Measurements from ENCODE around the gene PARK7. TPM values are rescaled to one million over a fixed set of nuclear protein-coding genes. Genes with fewer than 3 reads are reported as not detected.

PARK7 gene
- total RNA-seq, 2 donors from 2014 or later = 192 to 209 TPM

DNA sequence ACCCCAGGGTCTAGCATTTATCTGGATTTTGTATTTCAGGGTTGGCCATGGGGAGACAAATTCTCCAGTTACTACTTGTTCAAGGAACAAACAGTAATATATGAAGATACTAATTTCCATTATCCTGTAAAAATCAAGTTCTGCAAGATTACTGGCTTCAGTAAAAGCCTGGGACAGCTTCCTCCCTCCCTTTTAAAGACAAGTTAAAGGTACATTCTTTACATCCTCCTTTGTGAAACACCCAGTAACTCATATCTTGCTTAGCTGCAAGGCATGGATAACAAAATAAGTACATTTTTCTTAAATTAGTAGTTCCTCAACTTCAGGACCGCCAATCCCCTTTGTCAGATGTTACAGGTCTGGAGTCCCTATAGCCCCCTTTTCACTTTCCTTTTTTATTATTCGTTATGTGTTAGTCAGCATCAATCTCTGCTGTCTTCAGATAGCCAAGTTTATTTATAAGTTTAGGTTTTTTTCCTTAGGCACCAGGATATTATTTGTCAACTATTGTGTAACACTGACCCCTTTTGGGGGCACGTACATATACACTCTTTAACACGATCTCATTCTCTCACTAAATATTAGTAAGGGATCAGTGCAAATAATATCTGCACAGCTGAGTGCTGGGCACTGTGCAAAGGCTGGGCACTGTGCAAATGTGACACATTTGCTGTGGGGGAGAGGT is 54.8 kb downstream of the PARK7 start:
- intact Hi-C loops (cut with DNase I) = loop anchor here in 1 of 2 donors (10.0 kb wide), 1 partner anchor 328 kb away; no protein-coding TSS in a partner anchor
- DNase-seq (ENCODE audit: low spot score) = no peak

DNA sequence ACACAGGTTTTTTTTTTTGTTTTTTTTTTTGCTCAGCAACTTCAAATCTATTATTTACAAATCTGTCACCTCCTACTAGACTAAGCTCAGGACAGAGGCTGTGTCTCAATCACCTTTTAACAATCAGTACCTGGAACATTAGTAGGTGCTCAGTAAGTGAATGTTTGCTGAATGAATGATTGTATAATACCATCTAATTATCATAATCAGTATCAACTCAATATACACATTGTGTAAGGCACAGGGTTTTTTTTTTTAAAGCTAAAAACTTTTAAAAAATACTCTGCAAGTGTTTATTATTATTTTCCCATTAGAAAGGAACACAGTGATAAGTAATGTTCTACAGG is 55.4 kb downstream of the PARK7 start:
- intact Hi-C loops (cut with DNase I) = loop anchor here in 1 of 2 donors (10.0 kb wide), 1 partner anchor 328 kb away; no protein-coding TSS in a partner anchor

DNA sequence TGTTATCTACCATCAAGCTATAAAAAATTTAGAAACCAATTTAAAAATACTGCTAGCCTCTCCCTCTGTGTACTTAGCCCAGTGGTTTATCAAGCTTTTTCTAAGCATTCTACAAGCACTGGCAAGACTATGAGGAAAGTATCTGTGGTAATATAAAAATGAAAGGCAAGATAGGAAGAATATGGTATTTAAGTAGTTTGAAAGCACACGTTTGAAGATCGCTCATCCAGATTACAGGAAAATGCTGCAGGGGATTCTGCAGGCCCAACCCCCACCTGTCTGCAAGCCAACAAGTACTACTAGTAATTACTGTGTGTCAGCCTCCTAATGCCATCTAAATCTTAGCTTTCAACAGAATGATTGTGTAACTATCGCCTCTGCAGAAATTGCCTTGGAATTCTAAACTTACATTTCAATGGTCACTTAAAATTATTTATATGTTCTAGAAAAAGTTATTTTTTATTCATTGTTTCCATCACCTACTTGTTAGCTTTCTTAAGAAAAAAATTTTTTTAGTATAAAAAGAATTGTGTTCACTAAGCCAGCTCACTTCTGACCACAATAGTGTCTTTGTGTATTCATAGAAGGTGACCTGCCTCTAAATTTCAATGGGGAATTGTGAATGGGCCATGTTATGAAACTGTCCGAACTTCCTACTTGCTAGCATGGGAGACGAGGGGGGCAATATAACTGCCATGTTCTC is 56.1 kb downstream of the PARK7 start:
- intact Hi-C loops (cut with DNase I) = loop anchor here in 1 of 2 donors (10.0 kb wide), 1 partner anchor 327 kb away; no protein-coding TSS in a partner anchor
- no peak for DNase-seq (ENCODE audit: low spot score)

More for the DNA sequence above, 55.4 kb downstream of the PARK7 start:
- no peak for DNase-seq (ENCODE audit: low spot score)

DNA sequence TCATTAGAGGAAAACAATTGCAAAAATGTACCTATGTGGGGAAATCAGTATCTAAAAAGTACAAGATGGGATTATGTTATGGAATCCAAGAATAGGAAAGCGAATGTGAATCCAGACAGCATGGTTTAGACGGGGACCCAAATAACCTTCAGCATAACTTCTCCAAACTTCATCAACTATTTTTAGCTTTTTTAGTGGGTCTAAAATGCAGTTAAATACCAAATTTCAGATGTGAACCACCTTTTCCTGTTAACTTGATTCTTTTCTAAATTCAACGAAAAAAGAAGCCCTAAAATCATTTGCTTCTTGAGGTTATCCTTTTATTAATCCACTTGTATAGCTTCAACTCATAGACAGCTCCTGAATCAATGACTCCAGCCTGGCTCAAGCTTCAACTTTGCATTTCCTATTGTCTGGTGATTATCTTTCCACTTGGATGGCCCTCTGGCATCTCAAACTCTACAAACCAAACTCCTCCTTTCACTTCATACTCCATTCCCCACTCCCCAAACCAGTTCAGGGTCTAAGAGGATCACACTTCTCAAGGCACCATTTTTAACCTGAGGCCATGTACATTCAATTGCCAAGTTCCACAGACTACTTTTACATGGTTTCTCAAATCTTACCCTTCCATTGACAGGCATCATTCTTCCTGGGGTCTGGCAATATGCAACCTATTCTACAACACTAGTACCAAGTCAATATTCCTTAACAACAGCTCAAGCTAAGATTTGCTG is 57.1 kb downstream of the PARK7 start:
- intact Hi-C loops (cut with DNase I) = loop anchor here in 1 of 2 donors (10.0 kb wide), 1 partner anchor 326 kb away; no protein-coding TSS in a partner anchor
- no peak for DNase-seq (ENCODE audit: low spot score)

DNA sequence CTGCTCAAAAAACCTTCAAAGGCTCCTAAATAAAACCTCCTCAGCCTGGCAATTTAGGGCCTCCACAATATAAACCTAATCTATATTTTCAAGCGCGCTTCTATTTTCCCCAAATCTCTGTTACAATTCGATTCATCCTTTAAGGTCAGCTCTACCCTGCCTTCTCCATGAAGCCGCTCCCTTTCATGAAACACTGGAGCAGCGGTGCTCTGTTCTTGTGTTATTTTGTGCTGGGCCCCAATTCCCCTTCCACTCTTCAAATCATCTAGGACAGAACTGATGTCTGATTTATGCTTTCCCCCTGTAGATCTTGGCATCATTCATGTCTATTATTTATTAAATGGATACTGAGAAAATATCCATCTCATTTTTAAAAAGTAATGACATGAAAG is 57.7 kb downstream of the PARK7 start:
- intact Hi-C loops (cut with DNase I) = loop anchor here in 1 of 2 donors (10.0 kb wide), 1 partner anchor 326 kb away; no protein-coding TSS in a partner anchor
- DNase-seq (ENCODE audit: low spot score) = no peak

DNA sequence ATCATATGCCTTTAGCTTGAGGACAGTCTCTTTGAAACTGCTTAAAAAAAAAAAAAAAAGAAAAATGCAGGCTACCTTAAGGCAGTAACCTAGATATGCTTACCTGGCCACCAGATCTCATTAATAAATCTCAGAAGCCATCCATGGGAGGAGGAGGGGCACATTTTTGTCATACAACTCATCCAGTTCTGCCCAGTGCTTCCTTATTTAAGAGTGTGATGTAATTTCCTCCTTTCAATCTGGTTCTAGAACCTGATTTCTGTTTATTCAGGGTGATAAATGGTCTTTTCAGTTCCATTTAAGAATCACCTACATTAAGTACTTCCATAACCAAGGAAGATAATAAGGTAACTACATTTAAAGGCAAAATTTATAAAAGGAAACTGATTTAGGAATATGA is 58.5 kb downstream of the PARK7 start:
- DNase-seq (ENCODE audit: low spot score) = no peak
- intact Hi-C loops (cut with DNase I) = no loop called here

DNA sequence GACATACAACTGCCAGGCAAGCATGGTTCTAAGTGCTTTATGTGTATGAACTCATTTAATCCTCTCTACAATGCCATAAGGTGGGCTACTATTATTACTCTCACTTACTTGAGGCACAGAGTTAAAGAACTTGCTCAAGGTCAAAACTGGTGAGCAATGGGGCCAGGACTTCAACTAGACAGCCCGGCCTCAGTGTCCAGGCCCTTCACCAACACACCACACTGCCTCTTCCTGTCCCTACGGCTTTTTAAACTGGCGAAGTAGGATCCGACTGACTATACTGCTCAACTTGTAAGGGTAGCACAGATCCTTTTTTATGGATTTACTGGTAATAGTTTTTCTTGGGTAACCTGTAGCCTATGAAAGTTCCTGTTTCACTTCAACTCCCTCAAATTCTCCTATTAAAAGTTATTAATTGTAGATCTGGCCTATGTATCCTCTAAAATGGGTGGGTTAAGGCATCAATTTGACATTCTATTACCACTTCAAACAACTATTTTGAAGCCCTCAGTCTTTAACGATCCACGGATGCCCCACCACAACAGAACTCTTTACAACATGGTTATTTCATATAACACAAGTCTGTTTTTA is 60.3 kb downstream of the PARK7 start:
- intact Hi-C loops (cut with DNase I) = no loop called here
- no peak for DNase-seq (ENCODE audit: low spot score)

DNA sequence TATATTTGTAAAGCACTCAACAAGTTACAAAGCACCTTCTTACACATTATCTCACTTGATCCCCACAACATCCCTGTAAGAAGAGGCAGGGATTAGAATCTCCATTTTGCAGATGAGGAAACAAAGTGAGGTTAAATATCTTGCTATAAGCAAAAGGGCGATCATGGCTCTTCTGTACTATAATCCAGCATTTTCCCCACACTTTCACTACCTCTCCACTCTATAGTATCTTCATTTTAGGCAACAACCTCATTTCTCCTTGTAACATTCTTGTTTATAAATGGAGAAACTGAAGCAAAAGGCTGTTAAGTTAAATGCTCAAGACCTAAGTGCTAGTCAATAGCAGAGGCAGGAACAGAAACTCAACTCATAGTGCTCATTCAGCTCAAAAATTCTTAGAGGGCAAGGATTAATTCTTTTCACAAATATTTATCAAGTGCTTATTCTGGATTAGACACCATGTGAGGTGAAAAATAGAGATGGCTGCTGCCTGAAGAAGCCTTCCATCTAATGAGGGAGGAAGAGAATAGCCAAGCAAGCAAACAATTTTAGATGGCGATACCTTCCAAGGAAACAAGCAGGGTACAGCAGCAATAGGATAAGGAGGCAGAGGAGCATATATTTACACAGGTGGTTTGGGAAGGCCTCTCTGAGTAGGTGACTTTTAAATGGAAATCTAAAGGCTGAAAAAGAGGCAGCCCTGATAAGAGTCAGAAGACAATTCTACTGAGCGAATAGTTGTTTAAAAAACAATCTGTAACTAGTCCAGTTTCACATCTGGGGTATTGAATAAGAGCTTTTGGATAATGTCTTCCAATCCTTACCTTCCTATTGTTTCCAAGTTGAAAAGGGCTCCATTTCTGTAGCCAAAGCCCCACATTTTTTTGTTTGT is 61.1 kb downstream of the PARK7 start:
- no peak for DNase-seq (ENCODE audit: low spot score)
- intact Hi-C loops (cut with DNase I) = no loop called here

DNA sequence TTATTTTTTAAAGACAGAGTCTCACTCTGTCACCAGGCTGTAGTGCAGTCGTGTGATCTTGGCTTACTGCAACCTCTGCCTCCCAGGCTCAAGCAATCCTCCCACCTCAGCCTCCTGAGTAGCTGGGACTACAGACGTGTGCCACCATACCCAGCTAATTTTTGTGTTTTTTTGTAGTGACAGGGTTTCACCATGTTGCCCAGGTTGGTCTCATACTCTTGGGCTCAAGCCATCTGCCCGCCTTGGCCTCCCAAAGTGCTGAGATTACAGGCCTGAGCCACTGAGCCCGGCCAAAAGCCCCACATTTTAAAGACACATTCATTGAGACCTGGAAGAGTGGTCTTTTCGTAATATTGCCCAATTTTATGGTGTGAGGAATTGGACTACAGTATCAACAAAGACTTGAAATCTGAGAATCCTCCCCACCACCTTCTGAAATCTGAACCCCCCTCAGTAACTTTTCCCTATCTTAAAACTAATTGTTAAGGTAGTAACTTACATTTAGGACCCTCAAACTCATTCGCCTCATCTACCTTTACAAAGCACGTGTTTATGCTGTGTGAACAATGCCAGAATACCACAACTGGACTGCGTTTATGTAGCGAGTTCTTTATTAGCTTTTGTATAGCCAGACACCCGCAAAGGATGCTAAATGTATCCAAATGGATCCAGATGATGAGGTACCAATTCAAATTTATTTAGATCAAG is 61.9 kb downstream of the PARK7 start:
- intact Hi-C loops (cut with DNase I) = no loop called here
- DNase-seq (ENCODE audit: low spot score) = no peak

DNA sequence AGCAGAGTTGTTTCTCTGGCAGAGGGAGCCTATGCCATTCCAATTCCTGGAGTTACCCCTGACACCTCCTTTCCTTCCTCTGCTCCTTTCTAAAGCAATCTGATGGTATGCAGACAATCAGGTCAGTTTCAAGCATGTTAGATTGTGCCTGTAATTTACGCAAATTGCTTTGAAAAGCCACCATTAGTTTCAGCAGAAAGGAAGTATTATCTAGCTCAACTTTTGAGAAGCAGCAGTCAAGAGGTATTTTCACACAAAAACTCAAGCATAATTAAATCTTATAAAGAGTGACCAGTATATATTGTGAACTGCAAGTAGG is 62.4 kb downstream of the PARK7 start:
- DNase-seq (ENCODE audit: low spot score) = no peak
- intact Hi-C loops (cut with DNase I) = no loop called here

DNA sequence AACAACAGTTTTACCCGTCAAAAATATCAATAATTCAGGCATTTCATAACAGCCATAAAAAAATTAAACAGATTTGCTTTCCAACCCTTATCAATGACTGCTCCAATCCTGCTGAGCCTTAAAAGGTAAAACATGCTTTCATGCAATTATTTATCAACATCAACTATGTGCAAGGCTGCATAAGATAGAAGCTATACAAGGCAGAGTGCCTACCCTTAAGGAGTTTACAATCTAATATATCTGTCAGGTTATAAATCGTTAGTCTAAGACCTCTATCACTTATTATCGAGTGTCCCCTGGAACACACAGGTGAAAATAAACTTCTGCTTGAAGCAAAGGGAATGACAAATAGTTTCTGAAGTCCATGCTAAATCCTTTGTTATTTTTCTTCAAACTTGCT is 62.8 kb downstream of the PARK7 start:
- intact Hi-C loops (cut with DNase I) = no loop called here

DNA sequence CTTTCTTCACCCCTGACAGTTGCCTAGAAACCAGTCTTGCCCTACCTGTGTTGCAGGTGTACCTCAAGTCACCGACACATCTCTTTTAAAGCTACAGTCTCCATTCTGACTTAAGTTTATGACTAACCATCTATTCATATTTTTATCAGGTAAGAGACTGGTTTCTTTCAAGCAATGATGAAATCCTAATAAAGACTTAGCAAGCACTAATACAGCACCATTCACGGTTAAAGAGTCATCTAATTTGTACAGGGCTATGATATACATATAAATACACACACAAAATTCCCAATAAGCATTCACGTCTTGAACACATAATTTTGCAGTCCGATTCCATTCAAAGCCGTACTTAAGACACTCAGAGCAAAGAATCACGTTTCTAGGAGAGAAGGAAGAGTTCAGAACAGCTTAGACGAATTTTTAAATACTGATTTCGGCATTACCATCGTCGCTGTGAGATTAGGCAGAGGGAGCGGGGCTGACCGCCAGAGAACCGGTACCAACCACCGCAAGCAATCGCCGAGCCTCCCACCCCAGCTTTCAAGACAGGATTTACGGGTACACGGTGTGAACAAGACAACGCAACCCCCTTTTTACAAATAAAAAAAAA is 63.7 kb downstream of the PARK7 start:
- intact Hi-C loops (cut with DNase I) = loop anchor here in 1 of 2 donors (5.0 kb wide), 2 partner anchors 112 to 292 kb away; partner anchors contain the start of gene SLC45A1

More for the DNA sequence above, 62.8 kb downstream of the PARK7 start:
- DNase-seq (ENCODE audit: low spot score) = no peak

DNA sequence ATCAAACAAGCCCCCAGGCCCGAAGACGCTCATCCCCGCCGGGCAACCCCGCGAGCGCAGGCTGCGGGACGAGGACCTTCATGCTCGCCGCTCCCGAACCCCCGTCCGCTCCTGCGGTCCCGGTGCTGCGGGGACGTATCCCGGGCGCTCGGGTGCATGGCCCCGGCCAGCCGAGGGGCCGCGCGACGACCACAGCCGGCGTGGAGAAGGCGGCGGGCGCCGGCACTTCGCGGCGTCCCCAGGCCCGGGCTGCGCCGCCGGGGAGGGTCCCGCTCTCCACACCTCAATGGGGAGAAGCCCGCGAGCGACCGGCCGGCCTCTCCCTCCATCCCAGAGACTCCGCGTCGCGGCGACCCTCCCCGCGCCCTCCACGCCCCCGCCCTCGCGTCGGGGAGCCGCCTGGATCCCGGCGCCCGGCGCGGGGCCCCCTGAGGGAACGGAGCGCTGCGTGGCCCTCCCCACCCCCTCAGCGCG is 64.2 kb downstream of the PARK7 start:
- DNase-seq (ENCODE audit: low spot score) = no peak

More for the DNA sequence above, 63.7 kb downstream of the PARK7 start:
- no peak for DNase-seq (ENCODE audit: low spot score)

DNA sequence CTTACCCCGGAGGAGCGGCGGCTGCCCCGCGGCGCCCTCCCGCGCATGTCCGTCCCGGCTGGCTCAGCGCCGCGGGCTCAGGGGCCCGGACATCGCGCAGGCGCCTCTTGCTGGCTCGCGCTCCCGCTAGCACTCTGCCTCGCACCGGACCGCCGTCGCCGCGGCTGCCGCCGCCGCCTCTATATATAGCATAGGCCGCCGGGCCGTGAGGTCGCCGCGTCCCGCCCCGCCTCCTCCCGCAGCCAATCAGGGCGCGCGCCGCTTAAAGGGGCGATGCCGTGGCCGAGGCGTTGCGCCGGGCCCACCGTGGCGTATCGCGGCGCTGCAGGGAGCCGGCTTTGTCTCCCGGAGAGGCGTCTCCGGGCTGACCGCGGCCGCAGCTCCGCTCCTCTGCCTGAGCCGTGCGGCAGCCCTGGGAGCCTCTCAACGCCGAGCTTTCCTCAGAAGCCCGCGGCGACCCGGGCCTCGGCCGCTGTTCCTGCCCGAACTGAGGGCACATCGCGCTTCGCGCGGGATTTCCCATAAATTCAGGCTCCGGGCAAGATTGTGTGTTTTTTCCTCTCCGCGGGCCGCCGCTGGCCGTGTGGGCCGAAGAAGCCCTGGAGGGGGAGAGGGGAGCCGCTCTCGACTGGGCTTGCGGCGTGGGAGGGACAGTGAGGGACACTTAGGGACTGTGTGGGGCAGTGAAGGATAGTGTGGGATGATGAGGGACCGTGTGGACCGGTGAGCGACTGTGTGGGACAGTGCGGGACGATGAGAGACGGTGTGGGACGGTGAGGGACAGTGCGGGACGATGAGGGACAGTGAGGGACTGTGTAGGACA is 64.9 kb downstream of the PARK7 start, which contains the start of gene ERRFI1:
Gene ERRFI1, minus strand, starts transcription at position 157 of the 823 bp plus-strand sequence. CDS start 10,690 bp downstream, outside the sequence.
- intact Hi-C loops (cut with DNase I) = loop anchor here in 1 of 2 donors (5.0 kb wide), 2 partner anchors 111 to 291 kb away; partner anchors contain the start of gene SLC45A1
- peak; percentile 98 for DNase-seq (ENCODE audit: low spot score)

More for the DNA sequence above, 64.2 kb downstream of the PARK7 start:
- intact Hi-C loops (cut with DNase I) = loop anchor here in 1 of 2 donors (5.0 kb wide), 2 partner anchors 112 to 292 kb away; partner anchors contain the start of gene SLC45A1

DNA sequence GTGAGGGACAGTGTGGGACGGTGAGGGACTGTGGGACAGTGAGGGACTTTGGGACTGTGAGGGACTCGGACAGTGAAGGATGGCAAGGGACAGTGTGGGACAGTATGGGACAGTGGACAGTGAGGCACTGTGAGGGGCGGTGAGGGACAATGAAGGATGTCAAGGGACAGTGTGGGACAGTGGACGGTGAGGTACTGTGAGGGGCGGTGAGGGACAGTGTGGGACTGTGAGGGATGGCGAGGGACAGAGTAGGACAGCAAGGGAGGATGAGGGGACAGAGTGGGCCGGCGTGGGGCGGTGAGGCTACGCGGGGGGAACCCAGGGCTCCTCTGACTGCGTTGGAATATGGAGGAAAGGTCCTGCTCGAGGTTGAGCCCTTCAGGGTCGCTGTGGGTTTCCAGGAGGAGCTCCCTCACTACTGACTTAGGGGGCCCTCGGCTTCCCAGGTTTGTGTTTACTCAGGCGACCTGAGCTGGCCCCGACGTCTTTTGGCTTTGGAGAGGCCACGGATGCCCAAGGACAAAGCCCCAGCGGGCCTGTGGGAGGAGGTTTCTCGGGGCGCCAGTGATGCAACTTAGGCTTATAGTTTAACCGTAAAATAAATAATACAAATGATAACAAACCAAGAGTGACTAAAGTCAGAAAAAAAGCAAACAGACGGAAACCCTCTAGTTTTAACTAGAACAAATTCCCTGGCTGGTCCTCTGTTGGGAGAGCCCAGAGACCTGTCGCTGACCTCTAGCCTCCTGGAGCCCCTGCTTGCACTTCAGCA is 65.7 kb downstream of the PARK7 start:
- DNase-seq (ENCODE audit: low spot score) = peak; percentile 86
- intact Hi-C loops (cut with DNase I) = loop anchor here in 1 of 2 donors (5.0 kb wide), 2 partner anchors 110 to 290 kb away; partner anchors contain the start of gene SLC45A1
